Activated T-cell treated with anti-CD3 and anti-CD28 coated beads, Interleukin-2, amount 50 U/mL, for 72 hours (primary cell): ENCODE data around the gene TUBA3E. TPM values are rescaled to one million over a fixed set of nuclear protein-coding genes. Genes with fewer than 3 reads are reported as not detected.
A peak's percentile ranks its signal among the peaks of the same experiment; 100 is the strongest.
"Not testable (repeated sequence)": the region's sequence is repeated elsewhere in the genome, so short reads cannot be mapped to it uniquely, and the experiment has no call there.

ENCODE experiments used
- ATAC-seq, 2 donors: fragments of 150-1000 bp; cut with Tn5 transposase; replicated peaks in 1 of 2; 2 replicates each; pipeline ENCODE4 v1.10.0; 2021; ENCODE audit warnings: moderate library complexity in 2 of 2, mild to moderate bottlenecking in 1 of 2
- DNase-seq, 2 donors: peaks; one replicate each; pipeline ENCODE4 v3.0.0; 2021 to 2022; ENCODE audit warnings: mixed read lengths in 1 of 2
- H3K27ac Mint-ChIP-seq: one replicate; pipeline ENCODE4 v1.8.0; 2022; ENCODE audit warnings: mild to moderate bottlenecking, moderate library complexity, mixed read lengths
- H3K27me3 Mint-ChIP-seq: one replicate; pipeline ENCODE4 v1.8.0; 2022; ENCODE audit warnings: low read depth, mixed read lengths
- H3K36me3 Mint-ChIP-seq, 2 donors: one replicate each; pipeline ENCODE4 v1.8.0; 2022; ENCODE audit warnings: mixed read lengths in 2 of 2, mild to moderate bottlenecking in 1 of 2; ENCODE audit not compliant: insufficient read depth in 2 of 2
- H3K4me1 Mint-ChIP-seq: one replicate; pipeline ENCODE4 v1.8.0; 2022; ENCODE audit warnings: low read depth, mixed read lengths
- H3K4me3 Mint-ChIP-seq, 2 donors: one replicate each; pipeline ENCODE4 v1.8.0; 2022; ENCODE audit warnings: mild to moderate bottlenecking in 2 of 2, mixed read lengths in 2 of 2, moderate library complexity in 2 of 2
- H3K9me3 Mint-ChIP-seq, 2 donors: one replicate each; pipeline ENCODE4 v1.8.0; 2022; ENCODE audit warnings: mixed read lengths in 2 of 2
- total RNA-seq, 2 donors: library from RNA; stranded (reverse); gene quantifications; one replicate each; pipeline ENCODE4 v1.2.3, GENCODE V29; 2022

TUBA3E gene
- total RNA-seq, 2 donors from 2014 or later: not detected

- not testable (repeated sequence) for H3K27ac Mint-ChIP-seq, H3K27me3 Mint-ChIP-seq, H3K9me3 Mint-ChIP-seq, H3K36me3 Mint-ChIP-seq, H3K4me1 Mint-ChIP-seq, H3K4me3 Mint-ChIP-seq
- peak; percentile 15 to 17 for DNase-seq
- peak in 1 of 2 donors; percentile 23 for ATAC-seq
These were observed 42.1 kb downstream of the TUBA3E start for GRCh38 chr2:130155956-130156623.

DNA sequence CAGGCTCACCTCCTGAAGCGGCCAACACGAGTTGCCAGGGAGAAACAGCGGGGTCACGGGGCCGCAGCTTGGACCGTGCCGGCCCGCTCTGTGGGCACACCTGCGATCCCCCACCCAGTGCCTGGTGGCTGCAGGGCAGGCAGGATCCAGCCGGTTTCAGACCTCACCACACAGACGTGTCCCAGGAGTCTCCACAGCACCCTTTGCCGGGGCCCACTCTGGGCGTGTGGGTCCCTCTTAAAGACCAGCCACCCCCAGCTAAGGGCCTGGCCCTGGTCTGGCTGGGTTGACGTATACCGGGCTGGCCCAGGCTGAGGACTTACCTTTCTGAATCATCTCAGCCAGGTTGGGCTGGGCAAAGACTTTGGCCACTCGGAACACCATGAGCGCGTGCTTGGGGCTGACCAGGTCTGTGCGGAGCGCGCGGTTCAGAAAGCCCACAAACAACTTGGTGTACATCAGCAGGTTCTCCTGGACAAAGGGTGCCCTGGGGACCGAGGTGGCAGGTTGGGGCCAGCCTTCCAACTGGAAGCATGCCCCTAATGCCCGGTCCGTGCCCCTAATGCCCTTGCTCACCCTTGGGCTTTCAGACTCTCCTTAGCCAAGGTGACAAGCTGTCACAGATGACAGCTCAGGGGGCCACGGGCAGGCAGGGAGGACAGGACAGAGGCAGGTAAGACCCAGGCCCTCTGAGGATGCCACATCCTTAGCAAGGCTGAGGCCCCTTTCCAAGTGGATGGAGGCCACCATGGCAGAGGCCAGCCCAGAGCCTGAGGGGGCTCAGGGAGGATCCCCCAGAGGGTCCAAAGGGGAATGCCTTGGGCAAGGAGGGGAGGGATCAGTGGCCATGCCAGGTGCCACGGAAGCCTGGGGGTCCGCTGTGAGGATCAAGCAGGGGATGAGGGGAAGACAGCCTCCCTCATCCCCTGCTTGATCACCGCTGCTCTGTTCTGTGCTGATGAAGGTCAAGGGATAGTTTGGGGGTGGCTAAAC, 43.2 kb downstream of the TUBA3E start:
- Mint-ChIP-seq H3K36me3 (peaks cover 0 to 1% of the 10 kb centered on the region in 2 donors), H3K27me3 (no peaks in the 10 kb centered on the region), H3K27ac (no peak overlapping the region), H3K4me1 (no peaks in the 10 kb centered on the region), H3K4me3 (no peak overlapping the region), H3K9me3 (no peaks in the 10 kb centered on the region)
- DNase-seq (no peak), ATAC-seq (no peak)

GRCh38 chr2:130154423-130154770, 43.8 kb downstream of the TUBA3E start:
- H3K36me3 Mint-ChIP-seq, H3K4me1 Mint-ChIP-seq, H3K27me3 Mint-ChIP-seq, H3K27ac Mint-ChIP-seq, DNase-seq, H3K4me3 Mint-ChIP-seq, ATAC-seq, H3K9me3 Mint-ChIP-seq: not testable (repeated sequence)

DNA sequence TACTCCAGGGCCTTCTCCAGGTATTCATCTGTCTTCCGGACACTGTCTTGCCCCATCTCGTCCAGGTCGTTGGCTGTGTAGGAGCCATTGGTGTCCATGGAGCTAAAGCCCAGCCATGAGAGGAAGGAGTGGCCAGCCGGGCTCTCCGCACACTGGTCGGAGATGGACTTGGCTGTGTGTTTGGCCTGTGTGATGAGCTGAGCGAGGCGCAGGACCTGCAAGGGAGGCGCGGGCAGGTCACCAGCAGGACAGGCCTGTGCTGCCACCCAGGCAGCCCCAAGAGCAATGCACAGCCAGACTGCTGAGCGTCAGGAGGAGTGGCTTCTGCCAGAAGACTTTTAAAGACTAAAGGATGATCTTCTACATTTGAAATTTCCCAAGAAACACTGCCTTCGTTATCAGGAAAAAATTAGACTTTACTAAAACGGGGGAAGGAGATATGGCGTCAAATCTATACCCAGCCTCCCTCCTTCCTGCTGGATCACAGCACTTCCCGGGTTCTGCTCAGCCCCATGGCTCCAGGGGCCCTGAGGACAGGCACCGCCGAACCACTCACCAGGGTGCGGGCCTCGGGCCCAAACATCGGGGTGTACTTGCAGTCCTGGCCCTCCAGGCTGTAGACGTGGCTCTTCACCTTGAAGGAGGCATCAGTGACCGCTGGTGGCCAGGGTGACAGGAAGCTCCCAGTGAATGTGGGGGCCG, 44.4 kb downstream of the TUBA3E start:
- not testable (repeated sequence) for H3K9me3 Mint-ChIP-seq, H3K27me3 Mint-ChIP-seq, H3K4me3 Mint-ChIP-seq, ATAC-seq, H3K4me1 Mint-ChIP-seq, H3K27ac Mint-ChIP-seq, DNase-seq, H3K36me3 Mint-ChIP-seq

DNA sequence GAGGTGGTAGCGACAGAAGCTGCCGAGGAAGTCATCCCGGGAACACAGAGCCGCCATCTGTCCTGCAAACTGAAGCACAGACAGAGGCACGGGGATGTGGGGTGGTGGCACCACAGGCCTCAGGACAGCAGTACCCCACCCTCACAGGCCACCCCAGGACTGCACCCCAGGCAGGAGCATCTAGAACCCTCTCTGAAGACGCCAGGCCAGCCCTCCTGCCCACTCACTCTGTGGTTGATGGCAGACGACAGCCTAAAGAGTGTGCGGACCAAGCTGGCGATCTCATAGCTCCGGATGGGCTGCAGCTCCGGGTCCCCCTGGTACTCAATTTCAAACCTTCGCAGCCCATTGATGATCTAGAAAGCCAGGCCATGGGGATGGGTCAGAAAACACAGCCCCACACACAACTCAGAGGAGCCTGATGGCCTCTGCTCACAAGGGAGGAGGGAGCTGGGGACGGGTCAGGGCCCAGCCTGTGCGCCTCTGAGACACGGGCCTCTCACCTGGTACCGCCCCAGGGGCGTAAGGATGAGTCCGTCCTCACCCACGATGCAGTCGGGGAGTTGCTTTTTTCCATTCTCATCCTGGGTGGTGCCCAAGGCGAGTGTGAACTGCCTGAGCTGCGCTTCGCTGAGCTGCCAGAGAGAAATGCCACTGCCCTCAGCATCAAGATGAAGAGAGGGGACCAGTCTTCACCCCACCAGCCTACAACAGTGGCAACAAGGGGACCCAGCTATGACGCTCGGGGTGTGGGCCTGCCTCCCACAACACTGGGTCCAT, 45.2 kb downstream of the TUBA3E start:
- no peak overlapping the region for H3K27ac Mint-ChIP-seq
- H3K36me3 Mint-ChIP-seq: peaks cover 0 to 1% of the 10 kb centered on the region in 2 donors

GRCh38 chr2:130152136-130152815, 46.0 kb downstream of the TUBA3E start:
- H3K36me3 Mint-ChIP-seq, H3K4me3 Mint-ChIP-seq, H3K9me3 Mint-ChIP-seq, H3K4me1 Mint-ChIP-seq, H3K27ac Mint-ChIP-seq, DNase-seq, H3K27me3 Mint-ChIP-seq, ATAC-seq: not testable (repeated sequence)

More for the DNA sequence above, 45.2 kb downstream of the TUBA3E start:
- Mint-ChIP-seq H3K9me3 (no peaks in the 10 kb centered on the region), H3K4me3 (no peak overlapping the region), H3K27me3 (no peaks in the 10 kb centered on the region), H3K4me1 (no peaks in the 10 kb centered on the region)
- no peak for DNase-seq
- ATAC-seq: no peak

GRCh38 chr2:130151145-130151512, 47.1 kb downstream of the TUBA3E start:
- not testable (repeated sequence) for H3K36me3 Mint-ChIP-seq, H3K4me1 Mint-ChIP-seq, H3K27ac Mint-ChIP-seq, DNase-seq, H3K4me3 Mint-ChIP-seq, H3K9me3 Mint-ChIP-seq, H3K27me3 Mint-ChIP-seq, ATAC-seq

DNA sequence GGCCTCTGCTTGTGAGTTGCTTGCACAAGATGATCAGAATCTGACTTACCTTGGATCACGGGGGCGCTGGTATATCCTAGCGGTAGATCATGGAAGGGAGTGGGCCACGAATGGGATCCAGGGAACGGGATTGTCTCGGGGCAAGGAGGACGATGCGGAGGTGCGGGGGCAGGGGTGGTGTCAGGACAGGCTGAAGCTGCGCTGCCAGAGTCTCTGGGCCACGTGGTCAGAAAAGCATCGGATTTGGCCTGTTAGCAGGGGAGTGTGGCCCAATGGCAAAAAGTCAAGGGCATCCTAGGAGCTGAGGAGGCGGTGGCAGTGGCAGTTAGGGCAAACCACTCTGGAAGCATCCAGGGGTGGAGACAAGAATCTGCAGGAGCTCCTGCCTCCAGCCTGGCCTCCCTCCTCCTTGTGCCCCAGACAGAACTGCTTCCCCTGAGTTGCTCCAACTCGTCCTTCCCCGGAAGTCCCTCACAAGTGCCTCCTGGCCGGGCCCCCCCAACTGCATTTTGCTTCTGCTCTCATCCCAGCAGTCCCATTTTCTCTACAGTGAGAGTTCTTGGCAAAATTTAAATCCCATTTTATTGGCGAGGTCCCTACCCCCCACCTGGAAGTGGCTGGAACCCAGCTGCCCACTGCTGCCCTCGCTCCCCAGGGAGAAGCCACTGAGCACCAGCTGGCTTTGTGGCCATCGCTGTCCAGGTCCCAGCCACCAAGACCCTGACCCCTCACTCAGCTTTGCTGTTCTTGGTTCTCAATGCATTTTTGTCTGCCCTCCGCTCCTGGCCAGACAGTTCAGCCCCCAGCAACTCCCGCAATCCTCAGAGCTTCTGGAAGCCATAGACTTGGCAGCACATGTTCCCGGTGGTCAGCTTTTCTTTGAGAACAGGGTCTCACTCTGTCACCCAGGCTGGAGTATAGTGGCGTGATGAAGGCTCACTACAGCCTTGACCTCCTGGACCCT, 47.8 kb downstream of the TUBA3E start:
- peaks cover 7% of the 10 kb centered on the region for H3K27me3 Mint-ChIP-seq
- H3K36me3 Mint-ChIP-seq: peaks cover 0 to 1% of the 10 kb centered on the region in 2 donors
- DNase-seq (no peak), ATAC-seq (no peak)
- H3K27ac Mint-ChIP-seq: no peak overlapping the region
- no peak overlapping the region for H3K4me3 Mint-ChIP-seq
- H3K9me3 Mint-ChIP-seq: no peaks in the 10 kb centered on the region
- H3K4me1 Mint-ChIP-seq: no peaks in the 10 kb centered on the region

- not testable (repeated sequence) for H3K27ac Mint-ChIP-seq
These were observed 49.7 kb downstream of the TUBA3E start for GRCh38 chr2:130148515-130148914.

DNA sequence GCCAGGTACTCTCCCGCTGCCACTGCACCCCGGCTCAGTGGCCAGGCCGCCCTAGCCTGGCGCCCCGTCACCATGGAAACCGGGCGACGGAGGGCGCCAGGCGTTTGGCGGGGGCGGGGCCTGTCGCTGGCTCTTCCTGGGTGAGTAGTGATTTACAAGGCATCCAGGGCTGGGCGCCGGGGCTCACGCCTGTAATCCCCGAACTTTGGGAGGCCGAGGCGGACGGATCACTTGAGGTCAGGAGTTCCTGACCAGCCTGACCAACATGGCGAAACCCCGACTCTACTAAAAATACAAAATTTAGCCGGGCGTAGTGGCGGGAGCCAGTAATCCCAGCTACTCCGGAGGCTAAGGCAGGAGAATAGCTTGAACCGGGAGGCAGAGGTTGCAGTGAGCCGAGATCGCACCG, 53.2 kb downstream of the TUBA3E start, which contains the start of gene CCDC74B:
CCDC74B (minus strand) TSS at position 107 of the 409 bp plus-strand sequence. CDS start 116 bp downstream, outside the sequence.
- not testable (repeated sequence) for H3K27me3 Mint-ChIP-seq, H3K36me3 Mint-ChIP-seq, H3K4me1 Mint-ChIP-seq, H3K27ac Mint-ChIP-seq, H3K9me3 Mint-ChIP-seq
- peak; percentile 65 to 67 for DNase-seq
- H3K4me3 Mint-ChIP-seq: peak within 1 kb of the TSS; percentile 86
- peak; percentile 85 to 87 for ATAC-seq

More at GRCh38 chr2:130148515-130148914, 49.7 kb downstream of the TUBA3E start:
- H3K36me3 Mint-ChIP-seq, H3K9me3 Mint-ChIP-seq, H3K4me3 Mint-ChIP-seq, DNase-seq, H3K27me3 Mint-ChIP-seq, H3K4me1 Mint-ChIP-seq, ATAC-seq: not testable (repeated sequence)

- not testable (repeated sequence) for H3K9me3 Mint-ChIP-seq, DNase-seq, H3K36me3 Mint-ChIP-seq, H3K4me1 Mint-ChIP-seq, H3K27ac Mint-ChIP-seq, ATAC-seq, H3K27me3 Mint-ChIP-seq
- H3K4me3 Mint-ChIP-seq: peak overlapping the region; percentile 53 to 63
These were observed 54.8 kb downstream of the TUBA3E start for GRCh38 chr2:130143266-130144039.
